Measurements from ENCODE around the gene GCSH.

The GCSH gene

DNA sequence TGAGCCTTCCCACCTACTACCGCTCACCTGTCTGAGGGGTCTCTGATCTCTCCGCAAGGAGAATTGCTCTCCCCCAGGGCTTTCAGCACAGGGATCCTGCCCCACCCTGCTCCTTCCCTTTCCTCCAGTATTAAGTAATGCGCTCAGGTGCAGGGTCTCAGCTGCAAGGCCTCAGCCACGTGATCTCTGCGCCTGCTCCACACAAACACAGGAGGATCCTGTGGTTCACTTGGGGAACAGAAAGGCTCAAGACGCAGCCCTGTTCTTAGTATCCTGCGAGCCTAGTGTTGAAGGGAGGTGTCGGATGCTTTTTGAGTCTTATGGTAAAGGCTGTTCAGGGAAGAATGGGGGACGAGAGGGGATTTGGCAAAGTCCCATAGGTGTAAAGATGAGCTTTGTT is 41.6 kb upstream of the GCSH start:
- H3K4me1 Mint-ChIP-seq, result peaks cover 37% of the 10 kb centered on the region
- no peak for DNase-seq
- peaks cover 3% of the 10 kb centered on the region for H3K27me3 Mint-ChIP-seq (ENCODE audit: low read depth, poor library complexity)
- H3K36me3 Mint-ChIP-seq (ENCODE audit: low read depth), result no peaks in the 10 kb centered on the region
- TF ChIP-seq, protein P1, sequence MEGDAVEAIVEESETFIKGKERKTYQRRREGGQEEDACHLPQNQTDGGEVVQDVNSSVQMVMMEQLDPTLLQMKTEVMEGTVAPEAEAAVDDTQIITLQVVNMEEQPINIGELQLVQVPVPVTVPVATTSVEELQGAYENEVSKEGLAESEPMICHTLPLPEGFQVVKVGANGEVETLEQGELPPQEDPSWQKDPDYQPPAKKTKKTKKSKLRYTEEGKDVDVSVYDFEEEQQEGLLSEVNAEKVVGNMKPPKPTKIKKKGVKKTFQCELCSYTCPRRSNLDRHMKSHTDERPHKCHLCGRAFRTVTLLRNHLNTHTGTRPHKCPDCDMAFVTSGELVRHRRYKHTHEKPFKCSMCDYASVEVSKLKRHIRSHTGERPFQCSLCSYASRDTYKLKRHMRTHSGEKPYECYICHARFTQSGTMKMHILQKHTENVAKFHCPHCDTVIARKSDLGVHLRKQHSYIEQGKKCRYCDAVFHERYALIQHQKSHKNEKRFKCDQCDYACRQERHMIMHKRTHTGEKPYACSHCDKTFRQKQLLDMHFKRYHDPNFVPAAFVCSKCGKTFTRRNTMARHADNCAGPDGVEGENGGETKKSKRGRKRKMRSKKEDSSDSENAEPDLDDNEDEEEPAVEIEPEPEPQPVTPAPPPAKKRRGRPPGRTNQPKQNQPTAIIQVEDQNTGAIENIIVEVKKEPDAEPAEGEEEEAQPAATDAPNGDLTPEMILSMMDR (IDR thresholded peaks at IDR 0.05), result no peak
- H3K27ac Mint-ChIP-seq, result no peak overlapping the region
- no peaks in the 10 kb centered on the region for H3K9me3 Mint-ChIP-seq
- H3K4me3 Mint-ChIP-seq, result no peak overlapping the region

DNA sequence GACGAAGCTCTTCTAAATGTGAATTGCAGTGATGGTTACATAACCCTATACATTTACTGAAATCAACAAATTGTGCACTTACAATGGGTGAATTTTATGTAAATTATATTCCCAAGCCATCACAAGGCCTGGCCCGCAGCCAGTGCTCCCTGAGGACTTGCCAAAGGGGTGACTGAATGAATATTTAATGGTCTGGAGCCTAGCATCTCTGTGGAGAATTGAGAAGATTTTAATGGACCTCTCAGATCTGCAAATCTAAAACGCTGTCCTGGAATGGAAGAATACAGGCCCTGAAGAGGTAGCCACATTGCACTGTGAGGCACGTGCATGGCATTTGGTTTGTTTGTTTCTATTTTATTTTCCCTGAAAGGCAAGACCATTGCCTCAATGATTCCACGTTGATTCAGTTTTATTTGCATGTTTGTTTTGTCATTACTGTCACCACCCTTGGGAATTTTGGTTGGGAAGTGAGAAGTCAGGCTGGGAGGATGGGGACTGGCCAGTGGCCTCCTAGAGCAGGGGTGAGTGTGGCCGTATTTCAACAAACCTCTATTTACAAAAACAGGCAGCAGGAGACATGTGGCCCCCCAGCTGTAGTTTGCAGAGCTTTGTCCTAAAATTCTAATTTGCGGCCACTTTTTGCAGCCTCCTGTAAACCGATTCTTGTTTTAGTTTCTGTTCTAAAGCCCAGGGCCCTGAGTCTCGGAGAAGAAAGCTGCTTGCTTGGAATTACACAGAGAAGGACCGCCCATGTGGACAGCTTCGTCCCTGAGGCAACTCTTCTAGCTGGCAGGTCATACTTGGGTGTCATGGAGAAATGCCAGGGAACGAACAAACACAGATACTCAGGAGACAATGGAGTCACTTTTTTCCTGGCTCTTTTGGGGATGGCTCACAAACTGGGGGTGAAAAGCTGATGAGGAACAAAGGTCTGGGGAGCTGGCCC is 40.5 kb upstream of the GCSH start:
- TF ChIP-seq, protein P1 (IDR thresholded peaks at IDR 0.05), result no peak
- Mint-ChIP-seq H3K27ac (no peak overlapping the region), H3K27me3 (ENCODE audit: low read depth, poor library complexity) (peaks cover 2% of the 10 kb centered on the region), H3K4me3 (peak overlapping the region; percentile 49), H3K36me3 (ENCODE audit: low read depth) (no peaks in the 10 kb centered on the region), H3K9me3 (no peaks in the 10 kb centered on the region), H3K4me1 (peaks cover 37% of the 10 kb centered on the region)
- DNase-seq, result peak; percentile 29

DNA sequence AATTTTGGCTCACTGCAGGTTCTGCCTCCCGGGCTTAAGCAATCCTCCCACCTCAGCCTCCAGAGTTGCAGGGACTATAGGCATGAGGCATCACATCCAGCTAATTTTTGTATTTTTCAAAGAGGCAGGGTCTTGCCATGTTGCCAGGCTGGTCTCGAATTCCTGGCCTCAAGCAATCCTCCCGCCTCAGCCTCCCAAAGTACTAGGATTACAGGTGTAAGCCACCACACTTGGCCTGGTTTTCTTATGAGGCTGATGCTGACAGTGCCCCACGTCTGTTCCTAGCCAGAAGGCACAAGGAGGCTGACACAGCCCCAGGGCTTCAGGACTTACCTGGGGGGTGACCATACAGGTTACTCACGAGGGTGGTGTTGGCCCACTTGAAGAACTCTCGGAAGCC is 33.9 kb upstream of the GCSH start:
- Mint-ChIP-seq H3K36me3 (ENCODE audit: low read depth) (no peaks in the 10 kb centered on the region), H3K27me3 (ENCODE audit: low read depth, poor library complexity) (peaks cover 10% of the 10 kb centered on the region), H3K27ac (no peak overlapping the region), H3K4me3 (no peak overlapping the region), H3K4me1 (no peaks in the 10 kb centered on the region), H3K9me3 (no peaks in the 10 kb centered on the region)
- DNase-seq, result no peak
- TF ChIP-seq, protein P1 (IDR thresholded peaks at IDR 0.05), result no peak

DNA sequence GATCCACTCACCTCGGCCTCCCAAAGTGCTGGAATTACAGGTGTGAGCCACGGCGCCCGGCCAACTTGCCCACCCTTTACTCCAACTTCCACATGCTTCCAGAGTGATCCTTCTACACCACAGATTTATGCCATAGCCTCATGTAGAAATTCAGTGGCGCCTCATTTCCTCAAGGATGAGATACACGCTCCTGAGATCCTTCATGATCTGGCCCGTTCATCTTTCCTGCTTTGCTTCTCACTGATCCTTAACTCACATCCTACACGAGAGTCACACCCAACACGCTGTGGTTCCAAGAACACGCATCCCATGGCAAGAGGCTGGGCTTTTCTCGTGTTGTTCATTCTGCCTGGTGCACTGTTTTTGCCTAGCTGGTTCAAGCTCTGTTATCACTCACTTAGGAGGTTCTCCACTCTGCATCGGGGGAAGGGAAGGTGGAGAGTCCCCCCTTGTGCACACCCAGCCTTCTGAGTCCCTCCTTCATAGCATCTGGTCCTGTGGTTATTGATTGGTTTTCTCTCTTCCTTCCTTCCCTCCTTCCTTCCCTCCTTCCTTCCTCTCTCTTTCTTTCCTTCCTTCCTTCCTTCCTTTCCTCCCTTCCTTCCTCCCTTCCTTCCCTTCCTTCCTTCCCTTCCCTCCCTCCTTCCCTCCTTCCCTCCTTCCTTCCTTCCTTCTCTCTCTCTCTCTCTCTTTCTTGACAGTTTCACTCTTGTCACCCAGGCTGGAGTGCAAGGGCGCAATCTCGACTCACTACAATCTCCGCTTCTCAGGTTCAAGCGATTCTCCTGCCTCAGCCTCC is 32.7 kb upstream of the GCSH start:
- Mint-ChIP-seq H3K27ac (peak overlapping the region; percentile 17), H3K4me3 (no peak overlapping the region), H3K27me3 (ENCODE audit: low read depth, poor library complexity) (peaks cover 8% of the 10 kb centered on the region), H3K36me3 (ENCODE audit: low read depth) (no peaks in the 10 kb centered on the region), H3K9me3 (no peaks in the 10 kb centered on the region), H3K4me1 (no peaks in the 10 kb centered on the region)
- TF ChIP-seq, protein P1 (IDR thresholded peaks at IDR 0.05), result no peak
- DNase-seq, result no peak

DNA sequence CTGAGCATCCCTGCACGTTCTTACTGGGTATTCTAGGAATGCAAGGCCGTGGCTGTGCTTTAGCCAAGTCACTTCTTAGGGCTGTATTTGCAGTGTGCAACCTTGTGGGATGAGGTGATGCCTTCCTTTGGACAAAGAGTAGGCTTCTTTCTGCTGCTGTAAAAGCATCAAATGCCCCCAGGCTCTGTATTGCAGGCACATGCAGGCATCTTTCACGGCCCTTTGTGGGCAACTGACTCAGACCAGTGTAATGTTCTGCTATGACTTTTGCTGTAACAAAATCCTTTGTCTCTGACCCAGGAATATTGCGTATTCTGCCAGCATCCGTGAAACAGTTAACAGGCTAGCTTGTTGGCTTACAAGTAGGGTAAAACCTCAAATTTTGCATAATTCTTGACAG is 30.9 kb upstream of the GCSH start:
- Mint-ChIP-seq H3K36me3 (ENCODE audit: low read depth) (no peaks in the 10 kb centered on the region), H3K27ac (no peak overlapping the region), H3K4me1 (no peaks in the 10 kb centered on the region), H3K4me3 (no peak overlapping the region), H3K9me3 (no peaks in the 10 kb centered on the region), H3K27me3 (ENCODE audit: low read depth, poor library complexity) (peaks cover 10% of the 10 kb centered on the region)
- DNase-seq, result no peak
- TF ChIP-seq, protein P1 (IDR thresholded peaks at IDR 0.05), result no peak

Measured in nephron progenitor cell (in vitro differentiated cells).